ENCODE results near the gene ATG2B.

DNA sequence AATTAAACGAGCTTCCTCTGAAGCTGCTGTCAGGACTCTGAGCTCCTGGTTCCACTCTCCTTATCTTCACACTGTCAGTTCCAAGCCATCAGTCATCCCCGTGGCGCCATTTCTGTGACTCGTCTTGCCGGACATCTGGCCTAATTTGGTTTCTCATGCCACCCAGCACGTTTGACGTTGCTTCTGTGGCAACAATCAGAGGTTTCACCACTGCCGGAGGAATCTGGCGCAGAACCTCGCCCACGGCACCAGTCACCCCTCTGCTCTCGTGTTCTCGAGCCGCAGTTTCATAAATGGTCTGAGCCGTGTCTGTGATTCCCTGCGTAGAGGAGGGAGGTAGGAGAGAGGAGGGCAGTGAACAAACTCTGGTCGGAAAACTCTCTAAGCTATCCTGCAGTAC, 77.5 kb downstream of the ATG2B start:
- no peak for TF ChIP-seq POLR2AphosphoS5 (IDR thresholded peaks at IDR 0.05; ENCODE audit: borderline replicate concordance, low read depth, low read length)
- no peak for TF ChIP-seq EZH2 (IDR thresholded peaks at IDR 0.05)
- no peak for TF ChIP-seq FOXP2 (optimal IDR thresholded peaks at IDR 0.05; ENCODE audit: control extremely low read depth, extremely low read length, insufficient read depth)
